Right kidney (tissue), 1 donor: Measurements from ENCODE around the gene CD99.
"Not testable (repeated sequence)": the region's sequence is repeated elsewhere in the genome, so short reads cannot be mapped to it uniquely, and the experiment has no call there.

ENCODE experiments used
- DNase-seq: peaks from one replicate; pipeline ENCODE4 v3.0.0-alpha.2; 2016

Gene CD99

GRCh38 chrX:2767631-2768455, 76.7 kb downstream of the CD99 start:
- no peak for DNase-seq

- DNase-seq, result no peak
Measured at GRCh38 chrX:2769615-2770014, 78.5 kb downstream of the CD99 start.

- DNase-seq, result not testable (repeated sequence)
Measured at GRCh38 chrX:2773166-2774055, 82.3 kb downstream of the CD99 start.

- DNase-seq, result no peak
Measured at GRCh38 chrX:2774057-2774456, 83.0 kb downstream of the CD99 start.

- no peak for DNase-seq
Measured at GRCh38 chrX:2774776-2775175, 83.7 kb downstream of the CD99 start.

- peak; percentile 44 for DNase-seq
Measured at GRCh38 chrX:2780472-2781225, 89.6 kb downstream of the CD99 start.

GRCh38 chrX:2781226-2781571, 90.1 kb downstream of the CD99 start:
- no peak for DNase-seq

- no peak for DNase-seq
Measured at GRCh38 chrX:2781698-2782097, 90.6 kb downstream of the CD99 start.

- no peak for DNase-seq
Measured at GRCh38 chrX:2782171-2782570, 91.1 kb downstream of the CD99 start.

GRCh38 chrX:2782778-2783177, 91.7 kb downstream of the CD99 start:
- no peak for DNase-seq

GRCh38 chrX:2784026-2784425, 92.9 kb downstream of the CD99 start:
- no peak for DNase-seq

- DNase-seq, result no peak
Measured at GRCh38 chrX:2785538-2785937, 94.4 kb downstream of the CD99 start.

- DNase-seq, result no peak
Measured at GRCh38 chrX:2788980-2789379, 97.9 kb downstream of the CD99 start.

GRCh38 chrX:2789569-2789968, 98.5 kb downstream of the CD99 start:
- DNase-seq, result no peak
